ENCODE data around the gene CNTNAP2.

The CNTNAP2 gene

DNA sequence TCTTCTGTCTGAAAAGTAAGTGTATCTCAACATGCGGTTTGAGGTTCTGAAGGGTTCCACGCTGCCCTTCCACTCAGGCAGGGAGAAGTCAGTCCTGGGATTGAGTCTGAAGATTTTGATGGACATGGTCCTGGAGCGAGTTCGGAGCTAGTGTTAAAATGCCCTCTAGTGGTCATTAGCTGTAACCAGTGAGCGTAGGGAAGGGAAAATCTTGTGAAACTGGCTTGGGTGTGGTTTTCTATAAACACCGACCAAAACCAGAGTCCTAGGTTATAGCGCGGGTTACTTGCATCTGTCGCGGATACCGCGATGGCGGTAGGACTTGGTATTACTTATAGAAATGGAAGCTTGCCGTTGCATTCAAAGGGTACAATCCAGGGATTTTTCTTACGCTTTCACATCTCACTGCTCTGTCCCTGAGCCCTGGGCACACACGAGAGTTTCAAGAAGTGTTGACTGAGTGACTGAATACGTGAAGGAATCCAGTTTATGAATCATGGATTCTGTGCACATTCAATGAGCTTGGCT is 2125.8 kb downstream of the CNTNAP2 start:
- DNase-seq = peak; percentile 28 to 69 (median 48)

- no peak for DNase-seq
Measured at GRCh38 chr7:148245381-148245780, 2128.8 kb downstream of the CNTNAP2 start.

GRCh38 chr7:148253629-148254028 is 2137.0 kb downstream of the CNTNAP2 start:
- no peak for DNase-seq

DNA sequence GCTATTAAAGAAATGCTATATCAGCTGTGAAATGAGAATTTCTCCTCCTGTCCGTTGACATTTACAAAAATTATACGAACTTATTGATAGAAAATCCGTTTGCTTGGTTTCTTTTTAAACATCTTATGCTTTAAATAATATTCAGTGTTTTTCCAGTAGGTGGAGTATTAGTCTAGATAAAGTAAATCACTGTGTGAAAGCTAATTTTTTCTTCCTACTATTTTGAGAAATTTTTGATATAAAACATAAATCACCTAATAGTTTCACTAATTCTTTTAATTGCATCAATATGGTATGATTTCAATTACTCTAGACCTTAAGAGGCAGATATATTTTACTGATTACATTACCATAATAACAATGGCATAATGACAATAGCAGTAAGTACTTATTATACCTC is 2138.7 kb downstream of the CNTNAP2 start:
- peak in 2 of 4 experiments; percentile 2 to 9 for DNase-seq

- no peak for DNase-seq
Measured at GRCh38 chr7:148256433-148256832, 2139.8 kb downstream of the CNTNAP2 start.

- DNase-seq = no peak
Measured at GRCh38 chr7:148260599-148260998, 2144.0 kb downstream of the CNTNAP2 start.

- no peak for DNase-seq
Measured at GRCh38 chr7:148261523-148261922, 2144.9 kb downstream of the CNTNAP2 start.

DNA sequence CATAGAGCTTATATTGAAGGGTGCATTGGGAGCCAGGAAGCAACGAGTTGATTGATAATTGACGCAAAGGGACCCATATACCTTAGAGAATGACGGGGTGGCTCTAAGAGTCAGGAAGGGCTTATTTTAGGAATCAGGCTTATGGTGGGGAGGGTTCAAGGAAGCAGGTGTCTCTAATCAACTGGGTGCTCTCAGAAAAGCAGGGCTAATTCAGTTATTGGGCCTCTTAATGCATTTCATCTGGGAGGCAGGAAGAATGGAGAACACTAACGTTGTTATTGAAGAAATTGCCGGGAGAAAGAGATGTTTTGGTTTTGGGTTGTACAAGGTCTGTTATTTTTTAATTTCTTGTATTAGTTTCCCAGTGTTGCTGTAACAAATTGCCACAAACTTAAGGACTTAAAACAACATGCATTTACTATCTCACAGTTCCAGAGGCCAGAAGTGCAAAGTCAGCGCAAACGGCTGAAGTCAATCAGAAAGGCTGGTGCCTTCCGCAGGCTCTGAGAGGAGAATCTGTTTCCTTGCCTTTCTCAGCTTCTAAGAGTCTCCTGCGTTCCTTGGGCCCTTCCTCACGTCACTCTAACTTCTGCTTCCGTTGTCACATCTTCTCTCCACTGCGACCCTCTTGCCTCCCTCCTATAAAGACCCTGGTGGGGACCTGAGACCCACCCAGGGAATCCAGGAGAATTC is 2145.5 kb downstream of the CNTNAP2 start:
- DNase-seq = peak in 1 of 4 experiments; percentile 19

DNA sequence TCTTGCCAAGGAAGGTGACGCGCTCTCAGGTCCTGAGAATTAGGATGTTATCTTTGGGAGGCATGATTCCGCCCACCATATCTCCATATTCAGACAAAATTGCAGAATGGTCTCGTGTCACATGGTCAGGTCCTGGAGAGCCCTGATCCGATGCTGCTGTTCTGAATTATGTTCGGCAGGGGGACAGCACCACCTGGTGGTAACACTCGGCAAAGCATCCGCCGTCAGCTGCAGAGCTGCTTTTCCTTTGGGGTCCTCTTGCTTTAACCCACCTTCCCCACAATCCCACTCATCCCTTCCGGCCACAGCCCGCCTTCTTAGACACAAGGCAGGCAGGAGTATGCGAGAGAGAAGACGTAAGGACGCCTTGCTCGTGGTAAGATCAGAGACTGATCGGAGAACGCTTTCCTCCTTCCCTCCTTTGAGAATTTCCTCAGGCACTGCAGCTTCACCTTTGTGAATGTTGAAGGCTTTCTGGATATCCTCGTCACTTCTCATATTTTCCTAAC is 2146.2 kb downstream of the CNTNAP2 start:
- peak; percentile 60 to 76 (median 68) for DNase-seq

- DNase-seq = peak; percentile 9 to 46 (median 37)
Measured at GRCh38 chr7:148264933-148265557, 2148.4 kb downstream of the CNTNAP2 start.

DNA sequence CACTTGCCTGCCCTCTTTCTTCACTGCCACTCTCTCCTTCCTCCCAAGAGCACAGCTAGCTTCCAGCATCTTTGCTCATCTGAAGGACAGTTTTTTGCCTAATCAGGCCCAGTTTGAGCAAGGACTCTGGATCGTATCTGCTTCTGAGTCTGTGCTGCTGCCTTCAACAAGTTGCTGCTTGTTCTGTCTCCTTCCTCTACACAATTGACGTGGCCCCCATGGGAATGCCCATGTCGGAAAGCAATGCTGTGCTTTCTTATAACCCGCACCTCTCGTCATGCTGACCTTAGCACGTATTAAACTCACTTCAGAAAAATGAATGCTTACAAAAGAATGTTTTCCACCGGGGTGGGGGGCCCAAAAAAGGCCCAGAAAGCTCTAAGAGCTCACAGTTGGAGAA is 2149.3 kb downstream of the CNTNAP2 start:
- no peak for DNase-seq

GRCh38 chr7:148266795-148267194 is 2150.2 kb downstream of the CNTNAP2 start:
- DNase-seq = no peak

- no peak for DNase-seq
Measured at GRCh38 chr7:148270576-148270975, 2154.0 kb downstream of the CNTNAP2 start.

DNA sequence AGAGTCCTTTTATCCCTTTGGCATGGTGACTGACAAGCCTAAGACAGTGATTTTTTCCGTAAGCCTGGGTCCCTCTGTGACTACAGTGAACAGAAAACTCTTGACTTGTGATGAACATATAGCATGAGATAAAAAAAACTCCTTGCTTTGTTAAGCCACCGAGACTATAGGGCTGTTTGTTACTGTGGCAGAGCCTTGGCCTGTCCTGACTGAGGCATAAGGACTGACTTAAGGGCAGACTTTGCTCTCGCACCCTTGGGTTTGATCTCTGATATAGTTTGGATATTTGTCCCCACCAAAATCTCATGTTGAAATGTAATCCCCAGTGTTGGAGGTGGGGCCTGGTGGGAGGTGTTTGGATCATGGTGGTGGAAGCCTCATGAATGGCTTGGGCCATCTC is 2157.5 kb downstream of the CNTNAP2 start:
- no peak for DNase-seq

- no peak for DNase-seq
Measured at GRCh38 chr7:148275359-148275890, 2158.8 kb downstream of the CNTNAP2 start.

- DNase-seq = no peak
Measured at GRCh38 chr7:148276314-148277041, 2159.9 kb downstream of the CNTNAP2 start.

DNA sequence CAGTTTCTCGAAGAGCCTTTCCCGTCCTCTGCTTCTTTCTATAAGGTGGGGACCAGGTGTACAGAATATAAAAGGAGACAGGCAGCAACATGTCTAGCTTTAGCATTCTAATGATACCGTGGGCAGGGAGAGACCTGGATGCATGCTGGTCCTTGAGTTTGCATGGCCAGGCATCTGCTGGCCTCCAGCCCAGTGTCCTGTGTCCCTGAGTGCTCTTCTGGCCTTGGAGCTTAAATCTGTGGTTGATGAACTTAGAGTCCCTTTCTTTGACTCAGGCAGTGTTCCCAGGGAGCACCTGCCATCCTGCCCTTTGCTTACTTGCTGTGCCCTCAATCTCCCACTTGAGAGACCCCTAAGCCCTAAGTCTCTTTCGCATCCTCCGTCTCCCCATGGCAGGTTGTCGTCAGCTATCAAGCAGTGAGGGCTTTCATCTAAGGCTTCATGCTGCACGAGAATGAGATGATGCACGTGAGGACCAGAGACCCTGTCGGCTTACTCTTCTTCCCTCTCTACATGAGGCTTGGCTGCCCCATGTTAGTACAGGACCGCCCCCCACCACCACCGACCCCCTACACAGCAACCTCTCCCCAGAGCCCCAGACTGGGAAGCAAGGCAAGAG is 2160.6 kb downstream of the CNTNAP2 start:
- no peak for DNase-seq

DNA sequence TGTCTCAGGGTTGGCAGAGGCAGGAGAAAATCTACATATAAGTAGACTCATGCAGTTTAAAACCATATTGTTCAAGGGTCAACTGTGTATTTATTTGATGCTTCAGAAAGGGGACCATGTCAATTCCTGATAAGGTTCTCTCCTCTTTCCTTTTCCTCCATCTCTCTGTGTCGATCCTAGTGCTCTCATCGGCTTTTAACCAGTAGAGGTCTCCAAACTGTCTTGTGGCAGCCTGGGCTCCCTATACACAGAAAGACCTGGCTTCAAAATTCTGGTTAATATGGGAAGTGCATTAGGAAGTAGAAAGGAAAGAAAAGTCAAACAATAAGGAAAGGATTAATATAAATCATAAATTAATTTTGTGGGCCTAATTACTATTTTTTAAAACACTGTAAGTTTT is 2169.5 kb downstream of the CNTNAP2 start:
- peak in 1 of 4 experiments; percentile 5 for DNase-seq

GRCh38 chr7:148287538-148287937 is 2170.9 kb downstream of the CNTNAP2 start:
- no peak for DNase-seq

GRCh38 chr7:148288592-148289151 is 2172.1 kb downstream of the CNTNAP2 start:
- no peak for DNase-seq

- DNase-seq = no peak
Measured at GRCh38 chr7:148289630-148290029, 2173.0 kb downstream of the CNTNAP2 start.

DNA sequence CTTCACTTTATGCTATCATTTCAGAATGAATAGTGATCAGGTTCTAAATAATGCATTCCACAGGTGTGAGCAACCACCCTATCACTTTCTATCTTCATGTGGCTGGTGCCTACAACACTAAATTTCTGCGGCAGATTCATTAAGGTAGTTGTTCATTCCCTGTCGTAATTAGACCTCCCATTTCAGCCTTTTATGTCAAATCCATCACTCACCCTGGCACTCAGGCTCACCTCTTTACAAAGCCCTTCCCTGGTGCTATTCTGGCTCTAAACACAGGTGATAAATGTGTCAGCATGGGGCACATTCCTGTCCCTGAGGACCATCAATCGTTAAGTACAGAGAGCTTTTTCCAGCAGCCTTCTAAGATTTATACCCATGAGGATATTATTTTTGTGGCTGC is 2173.9 kb downstream of the CNTNAP2 start:
- no peak for DNase-seq

Data from suppressor macrophage (primary cell).